Activated CD8-positive, alpha-beta memory T cell treated with anti-CD3 and anti-CD28 coated beads for 4 hours (primary cell): Measurements from ENCODE around the gene TRIM17.
"Not testable (repeated sequence)": the region's sequence is repeated elsewhere in the genome, so short reads cannot be mapped to it uniquely, and the experiment has no call there.

Source experiments
- DNase-seq, 2 donors: peaks; one replicate each; pipeline ENCODE4 v3.0.0-alpha.2; 2020; ENCODE audit warnings: low read depth in 2 of 2

Gene TRIM17

GRCh38 chr1:228448372-228448771 lies 31.7 kb upstream of the TRIM17 start:
- DNase-seq = no peak

- DNase-seq = no peak
These were observed 30.2 kb upstream of the TRIM17 start for GRCh38 chr1:228446852-228447251.

- no peak for DNase-seq
These were observed 29.4 kb upstream of the TRIM17 start for GRCh38 chr1:228445843-228446650.

GRCh38 chr1:228445490-228445842 lies 28.8 kb upstream of the TRIM17 start:
- no peak for DNase-seq

- no peak for DNase-seq
These were observed 26.7 kb upstream of the TRIM17 start for GRCh38 chr1:228443395-228443794.

GRCh38 chr1:228440761-228441500 lies 24.3 kb upstream of the TRIM17 start:
- no peak for DNase-seq

GRCh38 chr1:228438266-228438665 lies 21.6 kb upstream of the TRIM17 start:
- DNase-seq = no peak

- DNase-seq = no peak
These were observed 20.8 kb upstream of the TRIM17 start for GRCh38 chr1:228437424-228437962.

- DNase-seq = no peak
These were observed 18.0 kb upstream of the TRIM17 start for GRCh38 chr1:228434689-228435088.

GRCh38 chr1:228433337-228434053 lies 16.8 kb upstream of the TRIM17 start:
- not testable (repeated sequence) for DNase-seq

GRCh38 chr1:228430243-228430642 lies 13.6 kb upstream of the TRIM17 start:
- no peak for DNase-seq

- no peak for DNase-seq
These were observed 13.0 kb upstream of the TRIM17 start for GRCh38 chr1:228429698-228430097.

- DNase-seq = no peak
These were observed 12.3 kb upstream of the TRIM17 start for GRCh38 chr1:228429007-228429406.

- DNase-seq = no peak
These were observed 11.8 kb upstream of the TRIM17 start for GRCh38 chr1:228428412-228428811.

- DNase-seq = no peak
These were observed 10.0 kb upstream of the TRIM17 start for GRCh38 chr1:228426518-228427175.

GRCh38 chr1:228424685-228425660 lies 8.3 kb upstream of the TRIM17 start:
- no peak for DNase-seq

GRCh38 chr1:228423404-228424053 lies 6.9 kb upstream of the TRIM17 start:
- DNase-seq = no peak

GRCh38 chr1:228420968-228421826 lies 4.5 kb upstream of the TRIM17 start:
- no peak for DNase-seq
